ENCODE measurements around the gene OPN1MW3. TPM values are rescaled to one million over a fixed set of nuclear protein-coding genes. Genes with fewer than 3 reads are reported as not detected.
"Not testable (repeated sequence)": the region's sequence is repeated elsewhere in the genome, so short reads cannot be mapped to it uniquely, and the experiment has no call there.

Gene OPN1MW3
- polyA plus RNA-seq (not detected in 2 replicates), polyA minus RNA-seq (not detected in 2 replicates)

DNA sequence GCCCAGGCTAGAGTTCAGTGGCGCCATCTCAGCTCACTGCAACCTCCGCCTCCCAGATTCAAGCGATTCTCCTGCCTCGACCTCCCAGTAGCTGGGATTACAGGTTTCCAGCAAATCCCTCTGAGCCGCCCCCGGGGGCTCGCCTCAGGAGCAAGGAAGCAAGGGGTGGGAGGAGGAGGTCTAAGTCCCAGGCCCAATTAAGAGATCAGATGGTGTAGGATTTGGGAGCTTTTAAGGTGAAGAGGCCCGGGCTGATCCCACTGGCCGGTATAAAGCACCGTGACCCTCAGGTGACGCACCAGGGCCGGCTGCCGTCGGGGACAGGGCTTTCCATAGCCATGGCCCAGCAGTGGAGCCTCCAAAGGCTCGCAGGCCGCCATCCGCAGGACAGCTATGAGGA is at the start of gene OPN1MW3:
OPN1MW3 (plus strand) TSS at position 301 of the 400 bp plus-strand sequence; CDS start at position 339, 38 bp downstream.
- H3F3A ChIP-seq (ENCODE audit: insufficient read depth, low read length, poor library complexity, severe bottlenecking); H3K36me3 ChIP-seq (ENCODE audit: insufficient read depth, low read length); H3K79me2 ChIP-seq (replicated peaks; ENCODE audit: insufficient read depth, low read length); H3K9me3 ChIP-seq (ENCODE audit: low read length); H3K27me3 ChIP-seq (ENCODE audit: insufficient read depth, low read depth, low read length); H3K4me3 ChIP-seq (ENCODE audit: low read length); H4K20me1 ChIP-seq (ENCODE audit: insufficient read depth); H2AFZ ChIP-seq (ENCODE audit: low read depth, low read length); H3K27ac ChIP-seq (ENCODE audit: low read length); H3K9me2 ChIP-seq (ENCODE audit: insufficient read depth, low read length); H3K4me2 ChIP-seq (ENCODE audit: low read length); H3K9ac ChIP-seq (ENCODE audit: low read length): not testable (repeated sequence)

DNA sequence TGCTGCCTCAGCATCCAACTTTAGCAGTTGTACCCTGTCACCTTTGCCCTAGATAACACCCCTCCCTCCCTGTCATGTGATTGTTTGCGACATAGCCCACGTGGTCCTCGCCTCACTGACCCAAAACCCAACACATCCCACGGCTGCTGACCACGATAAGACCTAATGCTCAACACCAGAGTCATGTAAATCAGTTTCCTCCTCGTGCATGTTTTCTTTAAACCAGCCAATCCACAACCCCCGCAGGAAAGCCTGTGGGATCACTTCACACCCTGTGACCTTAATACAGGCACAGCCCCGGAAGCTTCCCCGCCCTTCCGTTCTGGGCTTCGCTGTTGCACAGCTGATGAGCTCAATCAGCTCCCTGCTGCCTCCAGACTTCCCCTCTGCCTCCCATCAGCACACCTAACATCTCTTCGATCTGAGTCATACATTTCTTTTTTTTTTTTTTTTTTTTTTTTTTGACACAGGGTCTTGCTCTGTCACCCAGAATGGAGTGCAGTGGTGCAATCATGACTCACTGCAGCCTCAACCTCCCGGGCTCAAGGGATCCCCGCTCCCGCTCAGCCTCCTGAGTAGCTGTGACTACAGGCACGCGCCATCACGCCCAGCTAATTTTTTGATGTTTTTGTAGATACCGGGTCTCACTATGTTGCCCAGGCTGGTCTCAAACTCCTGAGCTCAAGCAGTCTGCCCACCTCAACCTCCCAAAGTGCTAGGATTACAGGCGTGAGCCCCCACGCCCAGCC is 47.5 kb upstream of the OPN1MW3 start:
- not testable (repeated sequence) for H3K9ac ChIP-seq (ENCODE audit: low read length); H2AFZ ChIP-seq (ENCODE audit: low read depth, low read length); H3K27me3 ChIP-seq (ENCODE audit: insufficient read depth, low read depth, low read length); H3K9me2 ChIP-seq (ENCODE audit: insufficient read depth, low read length); H3K4me3 ChIP-seq (ENCODE audit: low read length); H3K79me2 ChIP-seq (replicated peaks; ENCODE audit: insufficient read depth, low read length); H3K27ac ChIP-seq (ENCODE audit: low read length); H3K36me3 ChIP-seq (ENCODE audit: insufficient read depth, low read length); H3K9me3 ChIP-seq (ENCODE audit: low read length); H3K4me2 ChIP-seq (ENCODE audit: low read length); H3F3A ChIP-seq (ENCODE audit: insufficient read depth, low read length, poor library complexity, severe bottlenecking); H4K20me1 ChIP-seq (ENCODE audit: insufficient read depth)

DNA sequence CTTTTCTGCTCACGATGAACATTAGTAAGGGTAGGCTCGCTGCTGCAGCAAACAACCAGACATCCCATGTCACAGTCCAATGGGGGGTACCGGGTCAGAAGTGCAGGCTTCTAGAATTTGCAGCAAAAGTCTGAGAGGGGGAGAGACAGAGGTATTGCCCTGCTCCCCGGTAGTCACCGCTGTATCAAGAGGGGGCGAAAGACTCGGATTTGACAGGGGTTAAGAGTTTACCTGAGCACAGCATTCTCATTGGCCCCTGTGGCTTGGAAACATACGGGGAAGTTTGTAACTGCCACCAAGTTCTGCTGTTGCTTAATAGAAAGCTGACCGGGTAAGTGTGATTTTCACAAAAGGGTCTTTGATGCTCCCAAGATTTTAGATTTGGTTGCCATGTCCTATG is 46.3 kb upstream of the OPN1MW3 start:
- not testable (repeated sequence) for H3K36me3 ChIP-seq (ENCODE audit: insufficient read depth, low read length); H3F3A ChIP-seq (ENCODE audit: insufficient read depth, low read length, poor library complexity, severe bottlenecking); H2AFZ ChIP-seq (ENCODE audit: low read depth, low read length); H3K9me2 ChIP-seq (ENCODE audit: insufficient read depth, low read length); H3K4me3 ChIP-seq (ENCODE audit: low read length); H4K20me1 ChIP-seq (ENCODE audit: insufficient read depth); H3K27ac ChIP-seq (ENCODE audit: low read length); H3K27me3 ChIP-seq (ENCODE audit: insufficient read depth, low read depth, low read length); H3K9ac ChIP-seq (ENCODE audit: low read length); H3K9me3 ChIP-seq (ENCODE audit: low read length); H3K4me2 ChIP-seq (ENCODE audit: low read length); H3K79me2 ChIP-seq (replicated peaks; ENCODE audit: insufficient read depth, low read length)

DNA sequence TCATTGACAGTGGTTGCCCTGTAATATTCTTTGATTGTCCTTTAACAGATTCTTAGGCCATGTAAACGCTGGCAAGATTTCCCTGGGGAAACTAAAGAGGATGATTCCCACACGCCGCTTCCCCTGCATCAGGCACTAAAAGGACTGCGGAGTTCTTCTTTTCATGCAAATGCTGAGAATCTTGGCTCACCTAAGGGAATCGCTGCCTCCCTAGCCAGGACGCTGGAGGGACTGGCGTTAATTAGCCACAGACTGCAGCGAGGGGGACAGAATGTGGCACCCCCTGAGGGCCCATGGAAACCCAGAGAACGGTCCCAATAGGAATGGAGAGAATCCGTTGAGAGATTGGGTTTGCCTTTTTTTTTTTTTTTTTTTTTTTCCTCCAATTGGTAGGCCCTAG is 45.9 kb upstream of the OPN1MW3 start:
- H3K4me2 ChIP-seq (ENCODE audit: low read length); H3K36me3 ChIP-seq (ENCODE audit: insufficient read depth, low read length); H3K79me2 ChIP-seq (replicated peaks; ENCODE audit: insufficient read depth, low read length); H3K4me3 ChIP-seq (ENCODE audit: low read length); H3K9ac ChIP-seq (ENCODE audit: low read length); H3K27ac ChIP-seq (ENCODE audit: low read length); H2AFZ ChIP-seq (ENCODE audit: low read depth, low read length); H4K20me1 ChIP-seq (ENCODE audit: insufficient read depth); H3K9me2 ChIP-seq (ENCODE audit: insufficient read depth, low read length); H3F3A ChIP-seq (ENCODE audit: insufficient read depth, low read length, poor library complexity, severe bottlenecking); H3K9me3 ChIP-seq (ENCODE audit: low read length); H3K27me3 ChIP-seq (ENCODE audit: insufficient read depth, low read depth, low read length): not testable (repeated sequence)

DNA sequence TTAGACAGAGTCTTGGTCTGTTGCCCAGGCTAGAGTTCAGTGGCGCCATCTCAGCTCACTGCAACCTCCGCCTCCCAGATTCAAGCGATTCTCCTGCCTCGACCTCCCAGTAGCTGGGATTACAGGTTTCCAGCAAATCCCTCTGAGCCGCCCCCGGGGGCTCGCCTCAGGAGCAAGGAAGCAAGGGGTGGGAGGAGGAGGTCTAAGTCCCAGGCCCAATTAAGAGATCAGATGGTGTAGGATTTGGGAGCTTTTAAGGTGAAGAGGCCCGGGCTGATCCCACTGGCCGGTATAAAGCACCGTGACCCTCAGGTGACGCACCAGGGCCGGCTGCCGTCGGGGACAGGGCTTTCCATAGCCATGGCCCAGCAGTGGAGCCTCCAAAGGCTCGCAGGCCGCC is 37.9 kb upstream of the OPN1MW3 start, which contains the start of gene OPN1MW2:
OPN1MW2 (plus strand) TSS at position 301 of the 400 bp plus-strand sequence; CDS start at position 361, 60 bp downstream.
- H4K20me1 ChIP-seq (ENCODE audit: insufficient read depth); H2AFZ ChIP-seq (ENCODE audit: low read depth, low read length); H3K9me3 ChIP-seq (ENCODE audit: low read length); H3F3A ChIP-seq (ENCODE audit: insufficient read depth, low read length, poor library complexity, severe bottlenecking); H3K9me2 ChIP-seq (ENCODE audit: insufficient read depth, low read length); H3K36me3 ChIP-seq (ENCODE audit: insufficient read depth, low read length); H3K79me2 ChIP-seq (replicated peaks; ENCODE audit: insufficient read depth, low read length); H3K4me2 ChIP-seq (ENCODE audit: low read length); H3K4me3 ChIP-seq (ENCODE audit: low read length); H3K9ac ChIP-seq (ENCODE audit: low read length); H3K27me3 ChIP-seq (ENCODE audit: insufficient read depth, low read depth, low read length); H3K27ac ChIP-seq (ENCODE audit: low read length): not testable (repeated sequence)

DNA sequence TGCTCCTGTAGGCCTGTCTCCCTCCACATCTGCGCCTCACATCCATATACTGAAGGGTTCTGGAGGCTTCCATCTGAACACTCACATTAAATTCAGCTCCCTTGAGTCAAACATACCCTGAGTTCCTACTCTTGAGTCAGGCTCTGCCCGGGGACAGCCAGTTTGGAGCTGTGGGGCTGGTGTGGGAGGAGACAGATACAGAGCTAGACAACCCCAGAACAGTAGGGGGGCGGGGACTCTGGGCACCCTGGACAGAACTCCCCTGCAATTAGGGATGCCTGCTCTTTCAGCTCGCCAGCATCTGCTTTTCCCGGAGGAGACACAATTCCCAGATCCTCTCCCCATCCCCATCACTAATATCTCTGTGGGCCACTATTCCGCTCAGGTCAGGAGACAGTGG is 32.1 kb upstream of the OPN1MW3 start:
- H3K27ac ChIP-seq (ENCODE audit: low read length) = not testable (repeated sequence)

DNA sequence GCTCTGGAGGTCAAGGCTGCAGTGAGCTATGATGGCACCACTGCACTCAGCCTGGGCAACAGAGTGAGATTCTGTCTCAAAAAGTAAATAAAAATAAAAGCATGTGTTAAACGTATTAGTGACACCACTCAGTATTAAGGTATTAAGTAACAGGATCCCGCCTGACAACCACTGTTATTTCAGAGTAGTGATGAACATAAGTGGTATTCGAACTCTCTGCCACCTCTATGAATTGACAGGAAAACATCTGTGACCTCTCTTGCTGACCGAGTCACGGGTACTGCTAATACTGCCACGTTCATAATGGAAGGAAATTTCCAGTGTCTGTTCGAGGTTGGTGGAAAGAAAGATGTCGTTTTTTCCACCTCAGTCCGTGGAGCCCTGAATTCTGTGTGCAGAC is 30.7 kb upstream of the OPN1MW3 start:
- not testable (repeated sequence) for H3K4me2 ChIP-seq (ENCODE audit: low read length); H4K20me1 ChIP-seq (ENCODE audit: insufficient read depth); H3K9ac ChIP-seq (ENCODE audit: low read length); H3K9me3 ChIP-seq (ENCODE audit: low read length); H3K27ac ChIP-seq (ENCODE audit: low read length); H3K9me2 ChIP-seq (ENCODE audit: insufficient read depth, low read length); H2AFZ ChIP-seq (ENCODE audit: low read depth, low read length); H3K79me2 ChIP-seq (replicated peaks; ENCODE audit: insufficient read depth, low read length); H3K36me3 ChIP-seq (ENCODE audit: insufficient read depth, low read length); H3F3A ChIP-seq (ENCODE audit: insufficient read depth, low read length, poor library complexity, severe bottlenecking); H3K4me3 ChIP-seq (ENCODE audit: low read length); H3K27me3 ChIP-seq (ENCODE audit: insufficient read depth, low read depth, low read length)

More for the DNA sequence above, 32.1 kb upstream of the OPN1MW3 start:
- not testable (repeated sequence) for H3K79me2 ChIP-seq (replicated peaks; ENCODE audit: insufficient read depth, low read length); H3K36me3 ChIP-seq (ENCODE audit: insufficient read depth, low read length); H3K4me2 ChIP-seq (ENCODE audit: low read length); H3F3A ChIP-seq (ENCODE audit: insufficient read depth, low read length, poor library complexity, severe bottlenecking); H3K9me2 ChIP-seq (ENCODE audit: insufficient read depth, low read length); H3K9ac ChIP-seq (ENCODE audit: low read length); H2AFZ ChIP-seq (ENCODE audit: low read depth, low read length); H3K27me3 ChIP-seq (ENCODE audit: insufficient read depth, low read depth, low read length); H4K20me1 ChIP-seq (ENCODE audit: insufficient read depth); H3K4me3 ChIP-seq (ENCODE audit: low read length); H3K9me3 ChIP-seq (ENCODE audit: low read length)

DNA sequence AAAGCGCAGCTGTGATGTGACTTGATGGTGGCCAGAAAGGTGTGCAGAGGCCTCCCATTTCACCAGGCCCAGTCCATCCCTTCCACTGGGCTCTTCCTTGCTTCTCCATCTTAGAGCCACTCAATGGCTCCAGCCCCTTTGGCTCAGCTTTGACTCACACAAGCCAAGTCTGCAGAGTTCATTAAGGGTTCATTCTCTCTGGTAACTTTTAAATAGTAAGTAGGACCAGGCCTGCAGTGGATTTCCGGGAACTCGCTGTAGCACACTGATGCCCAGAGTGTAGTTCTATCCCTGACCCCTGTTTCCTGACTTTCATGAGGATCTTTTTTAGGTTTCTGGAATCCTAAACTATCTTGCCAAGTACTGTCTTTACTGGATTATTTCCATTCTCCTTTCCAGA is 25.9 kb upstream of the OPN1MW3 start:
- not testable (repeated sequence) for H3K4me3 ChIP-seq (ENCODE audit: low read length)

More for the DNA sequence above, 25.9 kb upstream of the OPN1MW3 start:
- H3K9ac ChIP-seq (ENCODE audit: low read length); H3K4me2 ChIP-seq (ENCODE audit: low read length); H3K27ac ChIP-seq (ENCODE audit: low read length); H2AFZ ChIP-seq (ENCODE audit: low read depth, low read length); H3K36me3 ChIP-seq (ENCODE audit: insufficient read depth, low read length); H3K9me2 ChIP-seq (ENCODE audit: insufficient read depth, low read length); H3K9me3 ChIP-seq (ENCODE audit: low read length); H4K20me1 ChIP-seq (ENCODE audit: insufficient read depth); H3F3A ChIP-seq (ENCODE audit: insufficient read depth, low read length, poor library complexity, severe bottlenecking); H3K27me3 ChIP-seq (ENCODE audit: insufficient read depth, low read depth, low read length); H3K79me2 ChIP-seq (replicated peaks; ENCODE audit: insufficient read depth, low read length): not testable (repeated sequence)
